GM19035 (cell line): Measurements from ENCODE around the gene PLXNB2.

Experiments used
- ATAC-seq: cut with Tn5 transposase; IDR thresholded peaks from one replicate; pipeline ENCODE4 v1.9.1; 2021; ENCODE audit not compliant: unreplicated experiment

PLXNB2 gene

GRCh38 chr22:50299785-50300619, 7.4 kb downstream of the PLXNB2 start:
- ATAC-seq, result no peak

DNA sequence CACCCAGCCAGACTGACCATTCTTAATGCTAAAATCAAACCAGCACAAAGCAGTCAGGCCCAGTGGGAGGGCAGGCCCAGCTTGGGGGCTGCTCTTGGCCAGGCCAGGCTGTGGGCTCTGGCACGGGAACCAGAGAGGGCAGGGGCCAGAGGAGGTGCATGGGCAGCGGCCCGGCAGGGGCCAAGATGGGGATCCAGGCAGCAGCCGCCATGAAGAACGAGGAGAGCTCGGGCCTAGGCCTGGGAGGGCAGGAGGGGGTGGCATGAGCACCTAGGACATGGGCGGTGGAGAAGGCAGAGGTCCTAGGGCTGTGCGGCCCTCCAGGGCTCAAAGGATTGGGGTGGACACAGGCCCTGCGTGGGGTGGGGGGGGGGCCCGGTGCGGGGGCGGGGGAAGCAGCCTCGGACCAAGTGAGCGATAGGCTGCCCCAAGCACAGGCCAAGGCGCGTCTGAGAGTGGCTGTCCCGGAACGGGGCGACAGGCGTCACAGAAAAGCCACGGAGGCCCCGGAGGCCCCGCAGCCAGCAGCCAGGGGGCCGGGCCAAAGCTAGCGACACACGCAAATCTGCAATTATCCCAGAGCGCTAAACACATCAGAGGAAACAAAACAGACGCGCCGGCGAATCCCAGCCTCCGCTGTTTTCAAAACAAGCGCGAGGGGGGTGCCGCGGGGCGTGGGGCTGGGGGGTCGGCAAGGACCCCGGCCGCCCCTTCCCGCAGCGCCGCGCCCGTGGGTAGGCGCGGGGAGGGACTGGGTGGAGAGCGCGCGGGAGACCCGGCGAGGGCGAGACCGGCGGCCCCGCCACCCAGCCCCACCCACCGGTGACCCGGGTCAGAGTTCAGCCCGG, 8.3 kb downstream of the PLXNB2 start:
- no peak for ATAC-seq

- no peak for ATAC-seq
These were observed 9.2 kb downstream of the PLXNB2 start for GRCh38 chr22:50298266-50298637.

DNA sequence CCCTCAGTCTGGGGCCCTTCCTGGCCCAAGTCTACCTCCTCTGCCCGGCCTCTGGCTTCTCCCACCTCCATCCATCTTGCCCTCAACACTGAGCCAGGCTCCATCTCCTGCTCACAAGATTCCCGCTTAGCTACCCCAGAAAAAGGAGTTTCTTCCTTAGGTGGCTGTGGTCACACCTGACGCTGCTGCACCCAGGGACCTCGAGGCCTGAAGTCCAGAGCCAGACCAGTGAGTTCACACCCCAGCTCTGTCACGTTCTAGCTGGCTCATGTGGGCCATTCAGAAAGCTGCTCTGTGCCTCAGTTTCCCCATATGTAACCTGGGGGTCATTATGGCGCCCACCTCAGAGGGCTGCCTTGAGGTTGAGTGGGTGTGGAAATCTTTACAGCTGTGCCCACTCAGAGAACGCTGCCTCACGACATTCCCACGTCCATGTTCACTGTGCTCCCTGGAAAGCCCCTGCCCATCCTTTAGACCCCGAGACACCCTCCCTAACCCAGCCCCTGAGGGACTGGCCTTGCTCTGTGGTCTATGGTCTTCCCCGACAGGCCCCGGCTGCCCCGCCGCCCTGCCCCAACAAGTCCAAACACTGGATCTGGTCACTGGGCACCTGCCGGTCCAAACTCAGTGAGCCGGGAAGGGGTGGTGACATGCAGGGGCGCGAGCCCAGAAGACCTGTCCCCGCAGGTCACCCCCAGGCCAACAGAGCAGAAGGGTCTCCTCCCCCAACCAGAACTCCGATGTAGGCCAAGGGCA, 9.8 kb downstream of the PLXNB2 start:
- no peak for ATAC-seq

DNA sequence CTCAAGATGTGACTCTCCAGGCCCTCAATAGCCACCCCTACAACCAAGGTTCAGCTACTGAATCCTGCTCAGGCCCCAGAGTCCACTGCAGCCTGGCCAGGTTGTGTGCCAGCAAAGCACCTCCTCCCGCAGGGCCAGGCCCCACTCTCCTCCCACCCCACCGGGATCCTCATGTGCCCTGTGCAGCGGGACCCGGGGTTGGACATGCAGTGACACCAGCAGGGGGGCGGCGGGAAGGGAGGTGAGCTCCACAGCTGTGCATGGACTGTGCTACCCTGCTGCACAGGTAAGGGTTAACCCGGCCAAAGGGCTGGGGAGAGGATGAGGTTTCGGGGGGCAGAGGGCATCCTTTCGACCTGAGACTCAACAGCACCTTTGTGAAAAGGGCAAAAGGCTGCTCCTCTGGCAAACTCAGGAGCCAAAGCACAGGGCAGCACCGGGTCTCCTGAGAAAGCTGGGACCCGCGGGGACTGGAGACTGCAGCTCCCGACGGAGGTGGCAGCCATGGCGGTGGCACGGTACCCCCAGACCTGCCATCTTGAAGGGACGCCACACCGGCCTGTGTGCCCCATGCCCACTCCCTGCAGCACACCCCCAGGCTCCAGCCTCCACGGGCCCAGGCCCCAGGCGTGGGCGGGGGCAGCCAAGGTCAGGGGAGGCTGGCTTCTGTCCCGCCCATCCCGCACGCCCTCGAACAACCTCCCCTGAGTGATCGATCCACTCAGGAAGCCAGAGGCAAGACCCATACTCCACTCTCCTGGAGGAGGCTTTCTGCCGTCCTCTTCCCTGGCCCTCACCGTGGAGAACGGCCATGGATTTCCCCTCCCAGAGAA, 10.6 kb downstream of the PLXNB2 start:
- no peak for ATAC-seq

DNA sequence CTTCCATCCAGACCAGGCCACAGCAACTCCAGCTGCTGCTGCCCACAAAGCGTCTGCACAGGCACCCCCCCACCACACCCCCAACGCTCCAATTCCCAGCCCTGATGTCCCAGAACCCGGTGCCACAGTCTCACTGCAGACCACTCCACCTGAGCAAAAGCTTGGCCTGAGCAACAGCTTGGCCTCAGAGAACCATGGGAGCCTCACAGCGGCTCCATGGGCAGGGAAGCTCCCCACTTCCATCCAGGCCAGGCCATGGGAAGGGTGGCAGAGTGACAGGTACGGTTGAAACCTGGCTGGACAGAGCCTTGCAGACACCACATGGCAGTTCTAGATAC, 13.2 kb downstream of the PLXNB2 start:
- no peak for ATAC-seq

DNA sequence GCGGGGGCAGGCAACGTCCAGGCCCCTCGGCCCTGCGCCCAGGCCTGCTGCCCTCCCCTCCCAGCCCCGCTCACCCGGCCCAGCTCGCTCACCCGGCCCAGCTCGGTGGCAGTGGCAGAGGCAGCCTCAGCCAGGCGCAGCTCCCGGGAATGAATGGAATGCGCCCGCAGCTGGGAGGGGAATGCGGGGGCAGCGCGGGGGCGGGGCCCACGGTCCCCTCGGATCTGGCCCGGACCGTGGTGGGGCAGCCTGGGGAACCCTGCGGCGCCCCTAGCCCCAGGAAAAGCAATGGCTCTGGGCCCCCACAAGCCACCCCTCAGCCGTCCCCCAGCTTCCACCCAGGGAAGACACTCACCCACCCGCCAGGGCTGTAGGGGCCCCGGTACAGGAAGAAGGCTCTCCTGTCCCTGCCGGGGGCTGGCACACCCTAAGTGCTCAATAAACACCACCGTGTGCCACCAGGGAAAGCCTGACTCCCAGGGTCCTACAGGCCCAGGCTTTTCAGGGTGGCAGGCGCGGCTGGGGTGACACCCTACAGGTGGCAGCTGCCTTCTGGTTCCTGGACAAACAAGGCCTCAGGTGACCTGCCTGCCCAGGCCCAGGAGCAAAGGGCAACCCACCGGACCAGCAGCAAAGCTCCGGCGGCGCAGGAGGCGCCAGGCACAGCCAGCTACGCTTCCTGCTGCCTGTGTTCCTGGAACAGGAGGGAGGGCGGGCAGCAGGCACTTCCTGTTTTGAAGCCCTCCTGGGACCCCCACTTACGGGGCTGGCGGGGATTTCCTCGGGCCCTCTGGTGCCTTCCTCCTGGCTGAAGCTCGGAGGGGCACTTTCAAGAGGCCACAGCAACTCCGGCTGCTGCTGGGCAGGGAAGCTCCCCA, 13.8 kb downstream of the PLXNB2 start:
- ATAC-seq, result no peak

DNA sequence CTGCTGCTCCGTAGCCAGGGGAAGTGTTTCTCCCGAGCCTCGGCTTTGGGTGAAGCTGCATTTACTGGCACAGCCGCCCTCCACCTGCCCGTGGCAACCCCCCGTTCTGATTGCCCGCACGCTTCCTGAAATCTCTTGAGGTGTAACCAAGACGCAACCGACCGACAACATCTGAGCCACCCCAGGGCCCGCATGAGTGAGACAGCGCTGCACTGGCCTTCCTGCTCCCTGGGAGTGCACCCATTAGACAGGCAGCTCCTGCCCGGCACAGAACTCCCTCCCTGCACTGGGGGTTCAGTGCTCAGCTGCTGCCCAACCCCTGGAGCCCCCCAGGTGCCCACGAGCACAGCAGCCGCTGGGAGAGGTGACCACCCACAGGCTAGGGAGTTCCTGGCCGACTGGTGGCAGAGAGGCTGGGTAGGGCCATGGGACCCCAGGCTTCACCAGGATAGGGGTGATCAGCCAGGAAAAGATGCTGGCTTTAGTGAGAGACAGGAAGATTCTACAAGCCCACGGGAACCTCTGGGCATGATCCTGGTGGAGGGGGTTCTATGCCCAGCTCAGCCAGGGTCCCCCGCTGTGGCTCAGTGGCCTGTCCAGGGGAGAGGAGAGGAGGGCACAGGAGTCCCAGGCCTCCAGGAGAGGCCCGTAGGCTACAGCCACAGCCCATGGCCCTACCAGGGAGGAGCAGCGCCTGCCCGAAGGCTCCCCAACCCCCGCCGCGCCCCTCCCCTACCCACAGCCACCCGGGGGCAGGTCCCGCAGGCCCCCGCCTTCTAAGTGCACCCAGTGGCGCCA, 14.6 kb downstream of the PLXNB2 start:
- ATAC-seq, result no peak

GRCh38 chr22:50289942-50290630, 17.4 kb downstream of the PLXNB2 start:
- ATAC-seq, result no peak

DNA sequence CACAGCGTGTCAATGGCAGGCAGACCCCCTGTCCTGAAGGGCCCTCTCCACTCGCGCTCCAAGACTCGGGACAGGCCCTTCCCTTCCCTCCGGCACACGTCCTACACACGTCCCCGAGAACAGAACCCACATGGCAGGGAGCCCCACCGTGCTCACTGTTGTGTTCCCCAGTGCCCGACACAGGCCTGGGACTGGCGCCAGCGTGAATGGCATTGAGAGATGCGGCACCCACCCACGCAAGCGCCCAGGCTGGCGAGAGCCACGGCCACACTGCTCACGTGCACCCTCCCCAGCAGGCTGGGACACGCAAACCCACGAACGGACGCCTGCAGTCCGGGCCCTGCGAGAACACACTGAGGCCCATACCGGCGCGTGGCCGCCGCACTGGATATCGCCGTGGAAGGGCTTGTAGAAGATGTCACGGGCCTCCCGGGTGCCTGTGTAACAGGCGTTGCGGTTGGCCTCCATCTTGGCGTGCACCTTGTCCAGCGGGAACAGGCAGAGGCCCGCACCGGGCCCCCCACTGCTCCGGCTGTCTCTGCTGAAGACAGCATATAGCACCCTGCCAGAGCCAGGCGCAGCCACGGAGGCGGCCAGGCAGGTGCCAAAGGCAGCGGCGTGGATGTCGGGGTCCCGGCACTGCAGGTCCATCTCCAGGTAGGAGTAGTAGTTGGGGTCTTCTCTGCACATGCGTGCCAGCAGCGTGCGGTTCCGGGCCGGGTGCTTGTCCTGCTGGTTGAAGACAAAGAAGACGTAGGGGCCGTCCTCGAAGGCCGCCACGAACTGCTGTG, 18.1 kb downstream of the PLXNB2 start:
- ATAC-seq, result no peak

GRCh38 chr22:50287731-50288130, 19.7 kb downstream of the PLXNB2 start:
- no peak for ATAC-seq

- ATAC-seq, result no peak
These were observed 20.6 kb downstream of the PLXNB2 start for GRCh38 chr22:50286701-50287318.

- ATAC-seq, result no peak
These were observed 21.2 kb downstream of the PLXNB2 start for GRCh38 chr22:50286275-50286674.

DNA sequence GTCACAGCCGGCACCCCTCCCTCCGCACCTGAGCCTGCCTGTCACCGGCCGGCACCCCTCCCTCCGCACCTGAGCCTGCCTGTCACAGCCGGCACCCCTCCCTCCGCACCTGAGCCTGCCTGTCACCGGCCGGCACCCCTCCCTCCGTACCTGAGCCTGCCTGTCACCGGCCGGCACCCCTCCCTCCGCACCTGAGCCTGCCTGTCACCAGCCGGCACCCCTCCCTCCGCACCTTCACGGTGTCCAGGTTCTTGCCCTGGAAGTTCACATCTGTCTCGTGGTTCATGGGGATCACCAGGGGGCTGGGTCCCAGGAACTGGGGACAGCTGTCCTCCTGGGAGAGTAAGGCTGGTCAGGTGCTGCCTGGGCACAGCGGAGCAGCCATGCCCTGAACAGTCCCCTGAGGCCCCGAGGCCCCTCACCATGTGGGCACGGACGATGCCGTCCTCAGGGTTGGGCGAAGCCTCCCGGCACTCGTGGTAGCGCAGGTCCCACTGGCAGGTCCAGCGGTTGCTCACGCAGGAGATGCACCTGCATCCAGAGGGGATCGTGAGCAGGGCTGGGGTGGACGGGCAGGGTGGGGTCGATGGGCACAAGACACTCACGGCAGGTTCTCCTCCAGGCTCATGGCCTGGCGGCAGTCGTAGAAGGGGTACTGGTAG, 21.7 kb downstream of the PLXNB2 start:
- ATAC-seq, result no peak

- no peak for ATAC-seq
These were observed 23.0 kb downstream of the PLXNB2 start for GRCh38 chr22:50284479-50284878.

DNA sequence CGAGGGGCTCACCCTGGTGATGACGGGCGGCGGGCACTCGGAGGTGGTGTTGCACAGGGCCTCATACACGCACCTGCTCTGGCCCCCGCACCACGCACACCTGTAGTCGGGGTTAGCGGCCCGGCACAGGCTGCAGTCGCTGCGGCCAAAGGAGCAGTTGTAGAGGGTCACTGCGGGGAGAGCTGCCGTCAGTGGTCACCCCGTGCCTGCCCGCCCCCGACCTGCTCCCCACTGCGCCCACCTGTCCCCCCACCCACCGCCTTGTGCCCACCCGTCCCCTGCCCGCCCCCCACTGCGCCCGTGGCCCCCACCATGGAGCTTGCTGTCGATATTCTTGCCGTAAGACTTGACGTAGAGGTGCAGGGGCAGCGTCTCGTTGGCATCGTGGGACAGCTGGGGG, 23.6 kb downstream of the PLXNB2 start:
- ATAC-seq, result no peak
